Activated T-helper 2 cell treated with anti-CD3 and anti-CD28 coated beads, Interferon-gamma antibody, Interleukin-2, Interleukin-4, amounts not matched to agents 10 μg/mL and 5 μg/mL and 100 μg/mL, durations not matched to agents 14 hours and 24 hours and 36 hours (primary cell): ENCODE results near the gene SEC23B. TPM values are rescaled to one million over a fixed set of nuclear protein-coding genes. Genes with fewer than 3 reads are reported as not detected.

ENCODE experiments used
- DNase-seq: peaks from one replicate; pipeline ENCODE4 v3.0.0; 2021; ENCODE audit warnings: low spot score
- H3K27ac Mint-ChIP-seq: one replicate; pipeline ENCODE4 v1.8.0; 2021; ENCODE audit warnings: mixed read lengths
- H3K27me3 Mint-ChIP-seq: one replicate; pipeline ENCODE4 v1.8.0; 2021; ENCODE audit warnings: low read depth, mixed read lengths
- H3K36me3 Mint-ChIP-seq: one replicate; pipeline ENCODE4 v1.8.0; 2021; ENCODE audit warnings: low read depth, mixed read lengths
- H3K4me1 Mint-ChIP-seq: one replicate; pipeline ENCODE4 v1.8.0; 2021; ENCODE audit warnings: low read depth, mixed read lengths
- H3K4me3 Mint-ChIP-seq: one replicate; pipeline ENCODE4 v1.8.0; 2021; ENCODE audit warnings: low read depth, mild to moderate bottlenecking, moderate library complexity, mixed read lengths
- H3K9me3 Mint-ChIP-seq: one replicate; pipeline ENCODE4 v1.8.0; 2021; ENCODE audit warnings: mixed read lengths
- intact Hi-C: fragments of 100-400 bp; cut with micrococcal nuclease; formaldehyde crosslinking; loops from one replicate; pipeline ENCODE4 v1.15.1; 2023
- total RNA-seq: library from RNA; stranded (reverse); gene quantifications from 2 replicates; pipeline ENCODE4 v1.2.3, GENCODE V29; 2022

SEC23B gene
- total RNA-seq: 126 and 131 TPM in 2 replicates

DNA sequence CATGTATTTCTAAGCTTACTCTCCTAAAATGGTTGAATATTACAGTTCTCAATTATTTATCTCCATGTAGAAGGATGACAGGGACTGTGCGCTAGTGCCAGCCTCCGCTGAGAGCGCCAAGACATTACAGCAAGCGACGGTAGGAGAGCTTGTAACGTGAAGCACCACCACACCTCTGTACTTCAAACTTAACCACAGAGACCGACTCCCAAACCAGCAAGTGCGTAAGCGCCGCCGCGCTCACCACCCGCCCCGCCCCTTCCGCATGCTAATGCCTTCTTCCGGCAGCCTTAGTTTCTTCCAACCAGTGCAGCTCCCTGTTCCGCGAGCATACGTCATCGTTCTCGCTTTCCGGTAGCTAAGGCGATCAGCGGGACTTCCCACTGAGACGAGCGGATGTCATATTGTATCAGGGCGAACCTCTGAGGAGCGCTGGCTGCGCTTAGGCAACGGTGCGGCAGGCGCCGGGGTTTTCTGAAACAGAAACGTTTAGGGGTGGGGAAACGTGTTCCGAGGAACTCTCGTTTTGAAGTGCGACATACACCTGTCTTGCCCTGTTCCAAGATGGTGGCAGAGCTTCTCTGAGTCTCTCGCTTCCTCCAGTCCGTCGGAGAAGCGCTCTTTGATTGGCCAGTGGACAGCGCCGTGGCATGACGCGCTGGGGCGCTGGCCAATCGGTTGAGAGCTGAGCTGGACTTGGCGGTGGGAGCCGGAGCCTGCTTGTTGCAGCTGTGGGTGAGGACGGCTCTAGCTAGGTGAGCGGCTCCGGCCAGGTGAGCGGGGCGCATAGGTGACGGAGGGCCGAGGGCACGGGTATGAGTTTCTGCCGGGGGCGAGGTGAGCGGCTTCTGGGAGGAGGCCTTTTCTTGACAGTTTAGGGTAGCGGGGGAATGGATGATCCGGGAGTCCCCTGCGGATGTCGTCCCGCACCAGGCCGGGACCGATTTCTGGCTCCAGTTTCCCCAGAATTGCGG, at the start of gene SEC23B:
TSS of gene SEC23B (plus strand) at position 723 of the 974 bp plus-strand sequence. CDS start 2,896 bp downstream, outside the sequence.
- intact Hi-C loops: loop anchor here (1.0 to 5.0 kb wide), 7 partner anchors 10 to 540 kb away; partner anchors contain the start of genes DZANK1, POLR3F, RBBP9 and SMIM26
- Mint-ChIP-seq H3K27me3 (no peaks in the 10 kb centered on the region), H3K4me1 (peaks cover 27% of the 10 kb centered on the region), H3K36me3 (peaks cover 44% of the 10 kb centered on the region), H3K27ac (peak within 1 kb of the TSS; percentile 100), H3K9me3 (no peaks in the 10 kb centered on the region), H3K4me3 (peak within 1 kb of the TSS; percentile 100)
- peak; percentile 97 for DNase-seq

DNA sequence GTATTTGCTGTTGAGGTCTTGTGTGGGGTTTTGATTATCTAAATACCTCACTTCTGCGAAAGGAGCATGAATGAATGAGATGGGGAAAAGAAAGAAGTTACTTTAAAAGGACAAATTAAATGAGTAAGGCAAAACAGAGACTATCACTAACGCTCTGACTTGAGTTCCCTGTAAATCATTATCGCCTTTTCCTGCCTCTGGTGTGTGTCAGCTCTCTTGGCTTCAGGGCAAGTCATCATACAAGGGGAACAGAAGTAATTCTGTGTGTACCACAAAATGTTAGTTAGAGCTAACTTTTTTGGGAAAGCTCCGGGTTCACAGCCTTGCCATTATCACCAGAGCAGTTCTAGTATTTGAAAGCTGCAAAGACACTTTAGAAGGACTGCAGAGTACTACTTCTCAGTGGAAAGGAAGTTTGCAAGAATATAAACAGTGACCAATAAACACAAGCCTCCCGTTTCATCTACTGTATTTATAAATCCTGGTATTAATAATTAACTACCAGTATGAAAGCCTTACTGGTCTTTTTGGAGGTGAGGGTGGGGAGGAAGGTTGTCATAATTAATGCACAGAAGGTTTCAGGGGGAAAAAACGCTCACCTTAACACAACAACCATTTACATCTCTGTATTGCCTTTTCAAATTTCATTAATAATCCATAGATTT, 42.1 kb upstream of the SEC23B start:
- H3K27ac Mint-ChIP-seq: no peak overlapping the region

DNA sequence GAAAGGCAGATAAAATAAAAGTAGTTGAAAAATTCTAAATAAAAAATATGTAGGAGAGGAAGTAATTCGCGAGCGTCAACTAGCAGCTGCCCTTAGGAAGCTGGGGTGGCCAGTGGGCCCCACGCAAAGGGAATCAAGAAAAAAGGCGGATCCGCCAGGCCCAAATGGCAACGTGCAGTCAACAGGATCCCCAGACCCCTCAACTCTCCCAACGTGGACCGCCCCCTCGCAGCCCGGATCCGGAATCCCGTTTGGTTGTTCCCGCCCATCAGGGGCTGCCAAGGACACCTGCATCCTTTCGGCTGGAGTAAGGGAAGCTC, 41.2 kb upstream of the SEC23B start:
- Mint-ChIP-seq H3K27me3 (no peaks in the 10 kb centered on the region), H3K4me1 (peaks cover 19% of the 10 kb centered on the region), H3K4me3 (peak overlapping the region; percentile 97), H3K9me3 (no peaks in the 10 kb centered on the region), H3K36me3 (peaks cover 6% of the 10 kb centered on the region), H3K27ac (peak overlapping the region; percentile 88)
- DNase-seq: no peak
- intact Hi-C loops: loop anchor here (2.0 kb wide), 2 partner anchors 120 to 178 kb away; partner anchors contain the start of gene ZNF133

More for the DNA sequence above, 42.1 kb upstream of the SEC23B start:
- Mint-ChIP-seq H3K4me3 (peak overlapping the region; percentile 97), H3K4me1 (peaks cover 19% of the 10 kb centered on the region), H3K9me3 (no peaks in the 10 kb centered on the region), H3K36me3 (peaks cover 6% of the 10 kb centered on the region), H3K27me3 (no peaks in the 10 kb centered on the region)
- no peak for DNase-seq
- intact Hi-C loops: loop anchor here (2.0 kb wide), 2 partner anchors 121 to 177 kb away; partner anchors contain the start of gene ZNF133

DNA sequence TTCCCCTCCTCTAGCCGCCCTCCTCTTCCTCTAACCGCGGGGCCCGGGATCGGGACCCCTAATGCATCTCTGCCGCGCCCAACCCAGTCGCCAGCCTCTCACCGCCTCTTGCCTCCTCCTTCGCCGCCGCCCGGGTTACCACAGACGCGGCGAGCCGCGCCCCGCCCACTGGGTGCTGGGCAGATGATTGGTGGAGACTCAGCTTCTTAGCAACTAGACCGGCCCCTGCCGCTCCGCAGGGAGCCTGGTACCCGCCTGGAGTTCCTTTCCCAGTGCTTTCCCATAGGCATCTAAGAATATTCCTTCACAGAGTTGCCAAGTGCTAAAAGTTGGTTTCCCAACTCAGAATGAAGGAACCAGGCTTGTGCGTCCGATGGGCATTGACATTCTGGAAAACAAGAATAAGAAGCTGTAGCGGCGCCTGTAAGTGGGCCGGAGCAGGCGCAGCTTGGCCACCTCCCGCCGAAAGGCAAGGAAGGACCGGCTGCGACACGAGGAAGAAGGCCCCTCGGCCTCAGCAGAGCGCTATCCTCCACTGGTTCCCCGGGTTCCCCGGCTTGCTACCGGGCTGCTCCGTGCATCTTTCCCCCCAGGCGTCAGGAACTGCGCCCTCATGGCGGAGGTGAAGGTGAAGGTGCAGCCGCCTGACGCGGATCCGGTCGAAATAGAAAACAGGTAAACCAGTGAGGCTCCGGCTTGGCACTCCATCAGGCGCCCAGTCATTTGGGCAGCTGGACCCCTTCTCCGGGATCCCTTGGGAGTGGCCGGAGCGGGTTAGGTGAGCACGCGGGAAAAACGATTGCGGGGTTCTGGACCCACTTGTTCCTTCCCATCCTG, 40.6 kb upstream of the SEC23B start, which contains the start of the genes DZANK1 and POLR3F:
TSS of gene DZANK1 (minus strand) at position 137 of the 837 bp plus-strand sequence. CDS start 1,672 bp downstream, outside the sequence.
TSS of gene POLR3F (plus strand) at position 497 of the 837 bp plus-strand sequence. CDS start at position 614, 117 bp downstream.
- peak within 1 kb of the TSS; percentile 97 for H3K4me3 Mint-ChIP-seq
- H3K27me3 Mint-ChIP-seq: no peaks in the 10 kb centered on the region
- H3K36me3 Mint-ChIP-seq: peaks cover 6% of the 10 kb centered on the region
- DNase-seq: peak; percentile 90
- H3K4me1 Mint-ChIP-seq: peaks cover 19% of the 10 kb centered on the region
- no peaks in the 10 kb centered on the region for H3K9me3 Mint-ChIP-seq
- H3K27ac Mint-ChIP-seq: peak within 1 kb of the TSS; percentile 88
- intact Hi-C loops: loop anchor here (1.0 to 2.0 kb wide), 5 partner anchors 30 to 178 kb away; partner anchors contain the start of genes RBBP9, SEC23B, SMIM26 and ZNF133

DNA sequence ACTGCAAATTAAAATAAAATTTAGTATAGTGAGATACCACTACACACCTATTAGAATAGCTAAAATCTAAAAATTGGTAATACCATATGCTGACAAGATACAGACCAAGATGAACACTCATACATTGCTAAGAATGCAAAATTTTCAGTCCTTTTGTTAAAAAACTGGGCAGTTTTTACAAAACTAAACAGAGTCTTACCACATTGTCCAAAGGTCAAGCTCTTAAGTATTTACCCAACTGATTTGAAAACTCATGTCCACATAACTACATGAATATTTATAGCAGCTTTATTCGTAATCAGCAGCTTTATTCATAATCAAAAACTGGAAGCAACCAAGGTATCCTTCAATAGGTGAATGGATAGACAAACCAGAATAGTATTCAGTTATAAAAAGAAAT, 30.5 kb upstream of the SEC23B start:
- H3K36me3 Mint-ChIP-seq: peaks cover 46% of the 10 kb centered on the region
- H3K27ac Mint-ChIP-seq: no peak overlapping the region
- no peaks in the 10 kb centered on the region for H3K9me3 Mint-ChIP-seq
- intact Hi-C loops: no loop called here
- no peaks in the 10 kb centered on the region for H3K4me1 Mint-ChIP-seq
- H3K4me3 Mint-ChIP-seq: no peak overlapping the region
- H3K27me3 Mint-ChIP-seq: no peaks in the 10 kb centered on the region
- no peak for DNase-seq

DNA sequence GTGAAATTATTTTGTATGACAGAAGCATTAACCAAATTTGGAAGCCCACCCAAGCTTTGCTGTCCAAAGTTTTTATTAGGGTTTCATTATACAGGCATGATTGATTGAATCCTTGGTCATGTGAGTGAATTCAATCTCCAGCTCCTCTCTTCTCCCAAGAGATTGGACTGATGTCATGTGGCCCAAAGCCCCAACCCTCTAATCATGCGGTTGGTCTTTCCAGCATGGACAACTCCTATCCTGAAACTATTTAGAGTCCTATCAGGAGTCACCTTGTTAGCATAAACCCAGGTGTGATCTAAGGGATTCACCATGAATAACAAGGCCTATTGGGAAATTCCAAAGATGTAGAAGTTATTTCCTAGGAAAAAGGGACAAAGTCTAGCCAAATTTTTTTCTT, 29.9 kb upstream of the SEC23B start:
- H3K36me3 Mint-ChIP-seq: peaks cover 52% of the 10 kb centered on the region
- no peak for DNase-seq
- H3K4me1 Mint-ChIP-seq: no peaks in the 10 kb centered on the region
- H3K27ac Mint-ChIP-seq: no peak overlapping the region
- intact Hi-C loops: no loop called here
- H3K27me3 Mint-ChIP-seq: no peaks in the 10 kb centered on the region
- no peak overlapping the region for H3K4me3 Mint-ChIP-seq
- no peaks in the 10 kb centered on the region for H3K9me3 Mint-ChIP-seq

DNA sequence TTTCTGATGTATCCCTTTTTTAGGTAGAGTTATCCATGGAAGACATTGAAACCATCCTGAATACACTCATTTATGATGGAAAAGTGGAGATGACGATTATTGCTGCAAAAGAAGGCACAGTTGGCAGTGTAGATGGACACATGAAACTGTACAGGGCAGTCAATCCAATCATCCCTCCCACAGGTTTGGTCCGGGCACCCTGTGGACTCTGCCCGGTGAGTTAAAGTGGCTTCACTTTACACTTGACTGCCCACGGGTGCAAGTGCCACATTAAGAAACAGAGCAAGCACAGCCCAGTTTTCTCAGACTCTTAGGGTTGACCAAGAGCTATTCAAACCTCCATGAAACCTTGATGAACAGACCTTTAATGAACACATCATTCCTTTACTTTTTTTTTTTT, 26.1 kb upstream of the SEC23B start:
- Mint-ChIP-seq H3K9me3 (no peaks in the 10 kb centered on the region), H3K36me3 (peaks cover 41% of the 10 kb centered on the region), H3K4me3 (no peak overlapping the region), H3K27me3 (no peaks in the 10 kb centered on the region), H3K27ac (no peak overlapping the region), H3K4me1 (no peaks in the 10 kb centered on the region)
- intact Hi-C loops: no loop called here
- DNase-seq: no peak

DNA sequence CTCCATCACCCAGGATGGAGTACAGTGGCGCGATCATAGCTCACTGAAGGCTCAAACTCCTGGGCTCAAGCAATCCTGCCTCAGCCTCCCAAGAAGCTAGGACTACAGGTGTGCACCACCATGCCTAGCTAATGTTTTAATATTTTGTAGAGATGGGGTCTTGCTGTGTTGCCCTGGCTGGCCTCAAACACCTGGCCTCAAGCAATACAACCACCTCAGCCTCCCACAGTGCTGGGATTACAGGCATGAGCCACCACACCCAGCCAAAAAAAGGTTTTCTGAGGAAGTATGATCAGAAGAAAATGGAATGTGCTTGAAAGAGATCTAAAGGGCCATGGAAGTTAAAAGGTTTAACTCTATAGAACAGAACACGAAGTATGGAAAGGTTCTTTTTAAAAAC, 19.4 kb upstream of the SEC23B start:
- no peak overlapping the region for H3K4me3 Mint-ChIP-seq
- H3K9me3 Mint-ChIP-seq: no peaks in the 10 kb centered on the region
- no peaks in the 10 kb centered on the region for H3K4me1 Mint-ChIP-seq
- DNase-seq: no peak
- intact Hi-C loops: no loop called here
- no peaks in the 10 kb centered on the region for H3K27me3 Mint-ChIP-seq
- H3K36me3 Mint-ChIP-seq: peaks cover 36% of the 10 kb centered on the region
- H3K27ac Mint-ChIP-seq: no peak overlapping the region

DNA sequence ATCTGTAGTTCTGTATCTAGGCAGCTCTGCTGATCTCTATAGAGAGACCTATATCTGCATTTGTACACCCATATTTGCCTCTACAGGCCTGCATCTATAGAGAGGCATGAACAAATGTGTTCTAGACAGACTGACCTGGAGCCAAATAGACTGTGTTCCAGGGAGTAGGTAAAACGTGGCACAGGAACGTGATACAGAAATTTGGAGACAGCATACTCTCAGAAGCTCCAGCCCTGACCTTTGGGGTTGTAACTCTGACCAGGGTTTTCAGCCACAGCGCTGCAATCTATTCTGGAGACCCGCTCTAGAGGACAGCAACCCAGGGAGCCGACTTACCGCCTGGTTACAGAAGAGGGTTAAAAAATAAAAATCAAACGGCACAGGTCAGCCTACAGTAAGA, 11.7 kb upstream of the SEC23B start:
- Mint-ChIP-seq H3K27ac (peak overlapping the region; percentile 52), H3K36me3 (peaks cover 14% of the 10 kb centered on the region), H3K9me3 (no peaks in the 10 kb centered on the region), H3K4me1 (peaks cover 13% of the 10 kb centered on the region), H3K27me3 (no peaks in the 10 kb centered on the region), H3K4me3 (peak overlapping the region; percentile 97)
- no peak for DNase-seq
- intact Hi-C loops: no loop called here

DNA sequence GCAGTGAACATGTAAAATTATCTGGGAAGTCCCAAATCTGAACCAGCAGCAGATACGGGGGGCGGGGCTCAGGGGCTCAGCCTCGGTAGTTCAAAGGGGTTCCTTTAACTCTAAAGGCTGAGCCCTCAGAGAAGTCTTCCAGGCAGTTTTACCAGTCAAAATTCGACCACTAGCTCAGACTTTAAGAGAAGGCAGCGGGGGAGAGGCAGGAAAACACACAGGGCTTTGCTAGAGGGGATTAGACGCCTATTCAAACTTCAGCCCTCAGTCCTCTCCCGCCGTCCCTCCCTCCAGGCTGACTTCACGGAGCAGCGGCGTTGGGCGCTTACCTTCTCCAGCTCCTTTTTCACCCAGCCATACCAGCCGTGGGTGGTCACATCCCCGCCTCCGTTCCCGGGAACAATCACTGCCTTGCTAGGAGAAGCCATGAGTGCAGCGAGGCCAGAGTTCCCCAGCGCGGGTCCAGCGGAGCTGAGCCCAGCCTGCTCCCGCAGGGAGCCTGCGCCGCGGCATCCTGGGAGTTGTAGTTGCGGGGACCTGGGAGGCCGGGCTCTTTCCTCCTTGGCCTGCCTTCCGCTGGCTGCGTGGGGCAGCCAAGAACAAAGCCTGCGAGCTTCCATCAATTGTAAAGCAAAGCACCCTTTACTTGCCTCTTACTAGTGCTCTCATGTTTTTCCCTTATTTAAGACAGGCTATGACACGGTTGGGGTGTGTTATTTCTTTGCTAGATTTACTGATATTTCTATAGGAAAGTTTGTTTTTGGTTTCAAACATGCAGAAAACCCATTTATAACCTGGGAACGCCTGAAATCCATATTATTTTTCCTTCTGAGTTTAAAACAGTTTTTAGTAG, 10.8 kb upstream of the SEC23B start, which contains the start of gene RBBP9:
TSS of gene RBBP9 (minus strand) at position 486 of the 853 bp plus-strand sequence. CDS start at position 428, 58 bp downstream.
- H3K36me3 Mint-ChIP-seq: peaks cover 11% of the 10 kb centered on the region
- H3K4me3 Mint-ChIP-seq: peak within 1 kb of the TSS; percentile 97
- no peaks in the 10 kb centered on the region for H3K27me3 Mint-ChIP-seq
- peaks cover 13% of the 10 kb centered on the region for H3K4me1 Mint-ChIP-seq
- peak; percentile 69 for DNase-seq
- no peaks in the 10 kb centered on the region for H3K9me3 Mint-ChIP-seq
- intact Hi-C loops: loop anchor here (1.0 kb wide), 2 partner anchors 10 to 30 kb away; partner anchors contain the start of genes DZANK1, POLR3F and SEC23B
- peak within 1 kb of the TSS; percentile 87 for H3K27ac Mint-ChIP-seq

DNA sequence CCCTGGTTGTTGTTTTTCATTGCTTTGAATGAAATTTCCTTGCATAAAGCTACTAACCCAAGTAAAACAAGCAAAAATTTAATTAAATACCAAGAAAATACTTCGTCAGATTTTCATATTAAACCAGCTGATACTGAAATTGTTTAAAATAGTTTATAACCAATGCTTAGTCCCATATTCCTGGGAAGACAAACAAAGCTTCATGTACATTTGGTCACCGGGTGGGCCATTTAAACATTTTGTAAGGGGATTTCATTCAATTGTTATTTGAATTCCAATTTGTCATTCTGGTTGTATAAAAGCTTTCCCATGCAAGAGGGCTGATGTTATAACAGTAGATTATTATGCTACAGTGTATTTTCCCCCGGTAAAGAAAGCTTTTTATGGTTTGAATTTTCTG, 10.1 kb upstream of the SEC23B start:
- H3K4me1 Mint-ChIP-seq: peaks cover 13% of the 10 kb centered on the region
- no peaks in the 10 kb centered on the region for H3K9me3 Mint-ChIP-seq
- DNase-seq: no peak
- peak overlapping the region; percentile 97 for H3K4me3 Mint-ChIP-seq
- intact Hi-C loops: loop anchor here (1.0 kb wide), 2 partner anchors 10 to 30 kb away; partner anchors contain the start of genes DZANK1, POLR3F and SEC23B
- H3K27me3 Mint-ChIP-seq: no peaks in the 10 kb centered on the region
- H3K27ac Mint-ChIP-seq: no peak overlapping the region
- H3K36me3 Mint-ChIP-seq: peaks cover 8% of the 10 kb centered on the region
